GM10266 (cell line): Measurements from ENCODE around the gene RND3.

Source experiments
- DNase-seq: peaks from one replicate; pipeline ENCODE4 v3.0.0; 2012; ENCODE audit errors: extremely low spot score
- CTCF ChIP-seq: IDR thresholded peaks from 2 replicates; pipeline ENCODE4 v1.5.1; 2012; ENCODE audit warnings: mild to moderate bottlenecking, low read depth; ENCODE audit not compliant: control insufficient read depth, insufficient read depth; ENCODE audit errors: missing control alignments

RND3 gene

GRCh38 chr2:150484461-150485021 lies 2.9 kb downstream of the RND3 start:
- no peak for TF ChIP-seq CTCF
- no peak for DNase-seq

GRCh38 chr2:150484006-150484405 lies 3.5 kb downstream of the RND3 start:
- TF ChIP-seq CTCF: no peak
- no peak for DNase-seq

GRCh38 chr2:150483532-150483931 lies 3.9 kb downstream of the RND3 start:
- TF ChIP-seq CTCF: no peak
- DNase-seq: no peak

GRCh38 chr2:150482667-150483400 lies 4.6 kb downstream of the RND3 start:
- no peak for DNase-seq
- TF ChIP-seq CTCF: no peak

GRCh38 chr2:150482111-150482510 lies 5.4 kb downstream of the RND3 start:
- no peak for TF ChIP-seq CTCF
- no peak for DNase-seq

- DNase-seq: no peak
- no peak for TF ChIP-seq CTCF
These were observed 6.3 kb downstream of the RND3 start for GRCh38 chr2:150480971-150481830.
